NCI-H2081 (cell line): ENCODE data around the gene RASL11B.
"Not testable (repeated sequence)": the region's sequence is repeated elsewhere in the genome, so short reads cannot be mapped to it uniquely, and the experiment has no call there.

Experiments
- DNase-seq, 2 experiments: peaks; one replicate each; lab custom pipeline; 2025; lab: John Stamatoyannopoulos, UW

The RASL11B gene, protein sequence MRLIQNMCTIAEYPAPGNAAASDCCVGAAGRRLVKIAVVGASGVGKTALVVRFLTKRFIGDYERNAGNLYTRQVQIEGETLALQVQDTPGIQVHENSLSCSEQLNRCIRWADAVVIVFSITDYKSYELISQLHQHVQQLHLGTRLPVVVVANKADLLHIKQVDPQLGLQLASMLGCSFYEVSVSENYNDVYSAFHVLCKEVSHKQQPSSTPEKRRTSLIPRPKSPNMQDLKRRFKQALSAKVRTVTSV

DNA sequence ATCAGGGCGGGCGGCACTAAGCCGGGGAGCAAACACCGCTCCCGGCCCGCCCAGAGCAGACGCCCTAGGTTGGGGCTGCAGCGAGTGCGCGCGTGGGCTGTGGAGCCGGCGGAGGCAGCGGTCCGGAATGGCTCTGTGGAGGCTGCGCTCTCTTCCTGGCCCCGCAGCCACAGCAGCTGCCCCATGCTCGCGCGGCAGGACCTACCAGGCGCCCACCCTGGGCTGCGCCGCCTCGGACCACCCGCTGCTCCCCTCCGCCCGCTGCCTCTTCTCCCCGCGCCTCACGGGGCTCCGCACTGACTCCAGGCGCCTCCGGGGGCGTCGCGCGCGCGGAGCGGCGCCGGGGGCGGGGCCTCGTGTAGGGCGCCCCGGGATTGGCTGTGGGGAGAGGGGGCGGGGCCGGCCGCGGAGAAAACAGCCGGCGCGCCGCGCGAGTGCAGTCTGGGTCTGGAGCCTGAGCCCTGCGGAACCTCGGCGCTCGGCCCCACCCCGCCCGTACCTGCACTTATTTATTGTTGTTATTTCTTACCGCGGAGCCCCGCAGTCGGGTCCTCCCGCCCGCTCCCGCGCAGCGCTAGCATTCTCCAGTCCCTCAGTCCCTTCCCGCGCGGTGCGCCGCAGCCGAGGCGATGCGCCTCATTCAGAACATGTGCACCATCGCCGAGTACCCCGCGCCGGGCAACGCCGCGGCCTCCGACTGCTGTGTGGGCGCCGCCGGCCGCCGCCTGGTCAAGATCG is at the start of gene RASL11B:
Gene RASL11B (plus strand): TSS at position 439 of the 738 bp plus-strand sequence. CDS start 191 bp downstream, at position 630.
- DNase-seq, result peak; percentile 78 to 81

DNA sequence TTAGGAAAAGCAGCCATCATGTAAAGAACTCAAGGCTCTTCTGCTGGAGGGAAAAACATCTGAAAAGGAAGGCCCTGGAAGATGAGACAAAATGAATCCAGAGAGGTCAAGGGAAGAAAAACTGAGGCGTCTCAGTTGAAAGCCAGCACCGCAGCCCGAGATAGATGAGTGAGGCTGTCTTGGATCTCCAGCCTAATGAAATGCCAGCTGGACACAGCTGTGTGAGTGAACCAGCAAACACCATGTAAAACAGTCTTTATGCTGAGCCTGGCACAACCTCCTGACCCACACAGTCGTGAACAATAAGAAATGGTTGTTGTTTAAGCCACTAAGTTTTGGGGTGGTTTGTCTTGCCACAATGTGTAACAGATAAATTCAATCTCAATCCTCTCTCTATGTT is 48.6 kb upstream of the RASL11B start:
- DNase-seq, result no peak

DNA sequence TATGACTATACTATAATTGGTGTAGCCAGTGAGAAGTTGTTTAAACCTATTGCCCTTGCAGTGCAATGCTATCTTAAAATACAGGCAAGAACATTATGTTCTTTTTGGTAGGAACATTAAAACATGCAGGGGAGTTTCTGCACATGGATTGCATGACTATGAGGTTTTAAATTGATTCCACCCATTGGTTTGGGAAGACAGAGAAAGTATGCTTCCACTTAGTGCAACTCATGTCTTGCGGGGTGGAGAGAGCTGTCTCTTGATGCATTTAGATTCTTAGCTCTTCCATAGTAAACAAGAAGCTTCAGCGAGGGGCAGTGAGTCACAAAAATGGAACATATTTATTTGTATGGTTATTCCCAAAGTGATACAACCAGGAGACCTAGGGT is 39.5 kb upstream of the RASL11B start:
- DNase-seq, result no peak

DNA sequence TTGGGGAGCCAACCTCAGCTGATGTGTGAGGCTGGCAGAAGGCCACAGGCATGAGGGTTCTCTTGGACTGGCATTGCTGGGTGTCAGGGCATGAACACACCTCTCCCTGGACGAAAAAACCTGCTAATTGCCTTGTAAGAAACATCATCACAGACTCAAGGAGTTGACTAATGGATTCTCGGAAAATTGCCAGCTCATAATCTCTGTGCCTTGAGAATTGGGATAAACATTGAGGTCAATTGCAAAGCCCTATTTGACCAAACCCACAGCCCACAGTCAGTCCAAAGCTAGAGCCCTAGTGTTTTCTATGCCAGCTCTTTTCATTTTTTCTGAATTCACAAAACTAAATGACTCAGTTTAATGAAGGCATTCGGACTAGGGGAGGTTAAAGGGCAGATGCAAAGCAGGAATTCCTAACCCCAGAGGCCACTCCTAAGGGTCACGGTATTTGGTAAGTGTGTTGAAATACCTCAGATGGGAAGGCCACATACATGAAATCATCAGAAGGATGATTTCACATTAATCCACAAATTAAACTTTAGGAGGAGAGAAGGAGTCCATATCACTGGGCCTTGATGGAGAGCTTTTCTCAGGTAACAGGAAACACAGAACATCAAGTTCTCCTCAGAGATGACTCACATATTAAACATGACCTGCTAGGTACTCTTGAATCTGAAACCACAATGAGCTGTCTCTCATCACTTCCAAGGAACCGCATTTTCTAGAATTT is 39.0 kb upstream of the RASL11B start:
- no peak for DNase-seq

DNA sequence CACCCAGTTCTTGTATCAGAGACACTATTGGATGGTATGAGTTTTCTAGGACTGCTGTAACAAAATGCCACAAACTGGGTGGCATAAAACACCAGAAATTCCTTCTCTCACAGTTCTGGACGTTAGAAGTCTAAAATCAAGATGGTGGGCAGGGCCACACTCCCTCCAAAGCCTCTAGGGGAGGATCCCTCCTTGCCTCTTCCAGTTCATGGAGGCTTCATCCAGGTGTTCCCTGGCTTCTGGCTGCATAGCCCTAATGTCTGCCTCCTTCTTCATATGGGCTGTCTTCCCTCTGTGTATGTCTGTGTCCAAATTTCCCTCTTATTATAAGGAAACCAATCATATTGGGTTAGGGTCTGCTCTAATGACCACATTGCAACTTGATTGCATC is 38.4 kb upstream of the RASL11B start:
- no peak for DNase-seq

DNA sequence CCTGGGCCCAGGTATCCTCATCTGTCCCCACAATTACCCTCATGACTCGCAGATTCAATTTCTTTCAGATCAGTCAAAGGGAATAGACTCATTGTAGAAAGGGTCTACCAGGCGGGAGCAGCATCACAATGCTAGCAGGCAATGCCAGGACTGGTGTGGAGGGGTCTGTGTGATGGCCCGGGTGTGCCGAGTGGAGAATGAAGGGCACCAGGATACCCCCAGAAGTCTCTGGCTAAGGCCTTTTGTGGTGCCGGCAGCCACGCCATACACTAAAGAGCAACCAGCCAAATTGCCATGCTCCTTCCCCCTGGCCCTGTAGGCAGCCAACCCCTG is 37.9 kb upstream of the RASL11B start:
- DNase-seq, result no peak

DNA sequence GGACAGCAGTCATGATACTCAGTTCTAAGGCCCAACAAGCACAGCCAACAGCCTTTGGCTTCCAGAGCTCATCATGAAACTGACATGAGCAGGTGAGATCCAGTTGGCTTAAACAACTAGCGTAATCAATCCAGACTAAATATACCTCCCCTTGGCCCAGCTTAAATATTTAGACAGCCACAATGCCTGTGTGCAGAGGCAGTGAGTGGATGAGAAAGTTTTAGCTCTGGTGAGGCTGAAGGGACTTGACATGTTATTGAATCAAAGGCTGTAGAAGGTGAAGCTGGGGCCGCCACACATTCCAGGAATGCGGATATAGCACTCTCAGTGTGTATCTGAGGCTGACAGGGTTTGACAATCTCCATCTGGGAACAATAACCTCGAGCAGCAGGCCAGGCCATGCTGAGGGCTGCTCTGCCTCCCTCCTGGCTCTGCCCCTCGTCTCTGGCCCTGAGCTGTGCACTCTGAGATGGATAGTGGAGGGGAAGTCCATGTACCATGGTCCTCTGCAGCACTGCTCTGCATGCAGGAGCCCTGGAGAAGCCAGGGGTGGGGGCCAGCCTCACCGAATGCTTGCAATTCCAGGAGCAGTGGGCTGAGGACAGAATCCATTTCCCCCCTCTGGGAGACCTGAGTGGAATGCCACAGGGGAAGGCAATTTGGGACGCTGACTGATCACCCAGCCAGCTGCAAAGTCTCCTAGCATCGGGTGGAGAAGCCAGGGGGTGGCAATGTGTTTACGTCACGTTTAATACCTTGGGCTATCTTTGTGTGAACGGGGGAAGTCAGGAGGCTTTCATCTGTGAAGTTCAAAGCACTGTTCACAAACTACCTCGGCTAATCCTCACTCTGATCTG is 37.3 kb upstream of the RASL11B start:
- peak in 1 of 2 experiments; percentile 36 for DNase-seq

DNA sequence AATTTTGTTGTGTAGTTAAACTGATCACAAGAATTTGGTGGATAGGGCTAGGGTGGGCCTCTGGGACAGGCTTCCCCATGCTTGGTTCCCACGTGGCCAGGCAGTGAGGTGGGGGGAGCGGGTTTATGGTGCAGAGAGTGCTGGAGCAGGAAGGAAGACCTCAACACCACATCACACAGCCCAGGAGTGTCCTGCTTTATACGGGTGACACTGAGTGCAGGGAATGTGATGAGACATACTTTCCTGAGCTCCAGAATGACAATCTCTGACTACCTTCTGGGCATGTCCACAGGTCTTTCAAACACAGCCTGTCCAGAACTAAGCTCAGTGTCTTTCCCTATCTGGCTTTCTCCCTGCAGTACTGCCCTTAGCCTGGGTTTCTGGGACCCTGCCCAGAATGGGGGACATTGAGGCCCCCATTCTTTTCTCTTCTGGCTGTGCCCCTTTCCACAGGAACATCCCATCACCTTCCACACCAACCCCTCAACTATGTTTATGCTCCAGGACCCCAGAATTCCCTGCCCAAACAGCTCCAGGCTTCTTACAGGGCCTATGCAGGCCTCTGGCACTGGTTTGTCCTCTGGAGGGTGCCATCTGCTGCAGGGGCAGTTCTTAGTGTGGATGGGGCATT is 36.5 kb upstream of the RASL11B start:
- DNase-seq, result no peak

DNA sequence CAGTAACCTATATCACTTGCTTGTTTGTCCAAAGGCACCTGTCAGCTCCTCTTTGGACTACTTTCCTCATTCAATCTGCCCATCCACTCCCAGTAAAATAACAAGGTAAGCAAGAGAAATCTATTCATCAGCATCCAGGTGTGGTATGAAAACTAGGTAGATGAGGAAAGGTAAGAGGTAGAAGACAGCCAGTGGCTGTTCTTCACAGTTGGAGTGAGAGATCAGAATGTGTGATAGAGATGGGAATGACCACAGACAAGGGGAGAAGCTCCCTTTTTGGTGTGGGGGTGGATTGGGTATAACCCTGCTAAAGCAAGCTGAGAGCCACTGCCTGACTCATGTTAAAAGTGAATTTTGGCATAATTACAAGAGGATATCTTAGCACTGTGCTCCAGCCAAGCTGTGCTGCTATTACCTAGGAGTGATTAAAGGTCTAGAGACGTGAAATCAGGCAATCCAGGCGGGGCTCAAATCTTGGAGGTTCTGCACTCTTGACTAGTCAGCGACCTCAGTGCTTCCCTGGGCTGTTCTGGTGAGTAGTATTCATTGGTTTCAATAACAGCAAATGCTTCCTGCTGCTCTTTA is 28.1 kb upstream of the RASL11B start:
- no peak for DNase-seq

DNA sequence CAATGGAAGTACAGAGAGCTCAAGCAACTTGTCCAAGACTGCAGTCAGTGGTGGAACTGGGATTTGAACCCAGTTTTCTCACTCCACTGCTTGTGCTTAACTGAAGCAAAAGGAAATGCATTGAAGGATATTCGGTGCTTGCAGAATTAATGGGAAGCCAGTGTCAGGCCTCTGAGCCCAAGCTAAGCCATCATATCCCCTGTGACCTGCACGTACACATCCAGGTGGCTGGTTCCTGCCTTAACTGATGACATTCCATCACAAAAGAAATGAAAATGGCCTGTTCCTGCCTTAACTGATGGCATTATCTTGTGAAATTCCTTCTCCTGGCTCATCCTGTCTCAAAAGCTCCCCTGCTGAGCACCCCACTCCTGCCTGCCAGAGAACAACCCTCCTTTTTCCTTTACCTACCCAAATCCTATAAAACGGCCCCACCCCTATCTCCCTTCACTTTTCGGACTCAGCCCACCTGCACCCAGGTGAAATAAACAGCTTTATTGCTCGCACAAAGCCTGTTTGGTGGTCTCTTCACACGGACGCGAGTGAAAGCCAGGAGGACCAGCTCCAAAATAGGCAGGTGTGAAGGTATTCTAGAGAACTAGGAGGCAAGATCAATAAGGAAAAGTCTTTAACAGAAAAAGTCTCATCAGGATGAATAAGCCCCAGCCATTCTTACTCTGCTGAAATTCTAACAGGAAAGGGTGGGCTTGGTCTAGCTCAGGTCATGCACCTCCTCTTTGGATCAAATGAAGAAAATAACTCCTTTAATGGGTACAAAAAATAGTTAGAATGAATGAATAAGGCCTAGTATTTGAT is 27.3 kb upstream of the RASL11B start:
- DNase-seq, result not testable (repeated sequence)

DNA sequence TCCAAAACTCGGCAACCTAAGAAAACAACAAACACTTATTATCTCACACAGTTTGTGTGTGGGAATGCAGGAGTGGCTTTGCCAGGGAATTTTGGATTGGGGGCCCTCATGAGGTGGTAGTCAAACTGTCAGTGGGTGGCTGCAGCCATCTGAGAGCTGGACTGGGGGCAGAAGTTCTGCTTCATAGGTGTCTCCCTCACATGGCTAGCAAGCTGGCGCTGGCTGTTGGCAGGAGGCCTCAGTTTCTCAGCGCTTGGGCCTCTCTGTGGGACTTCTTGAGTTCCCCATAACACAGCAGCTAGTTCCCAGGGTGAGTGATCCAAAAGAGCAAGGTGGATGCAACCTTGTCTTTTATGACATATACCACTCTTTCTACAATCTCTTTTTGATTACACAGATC is 26.0 kb upstream of the RASL11B start:
- no peak for DNase-seq

DNA sequence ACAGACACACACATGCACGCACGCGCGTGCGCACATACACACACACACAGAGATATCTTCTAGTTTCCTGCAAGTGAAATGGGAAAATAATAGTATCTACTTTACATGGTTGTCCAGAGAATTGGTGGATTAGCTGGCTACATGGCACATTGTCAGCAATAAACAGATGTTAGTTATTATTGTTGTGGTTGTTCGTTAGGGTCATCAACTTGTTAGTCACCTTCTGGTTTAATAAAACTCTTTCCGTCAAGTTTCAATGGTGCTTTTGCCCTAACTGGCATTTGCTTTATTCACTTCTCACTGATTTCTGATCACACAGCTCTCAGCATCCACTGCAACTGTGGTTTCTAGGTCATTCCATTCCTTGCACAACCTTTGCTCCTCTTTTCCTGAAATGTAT is 25.4 kb upstream of the RASL11B start:
- no peak for DNase-seq

DNA sequence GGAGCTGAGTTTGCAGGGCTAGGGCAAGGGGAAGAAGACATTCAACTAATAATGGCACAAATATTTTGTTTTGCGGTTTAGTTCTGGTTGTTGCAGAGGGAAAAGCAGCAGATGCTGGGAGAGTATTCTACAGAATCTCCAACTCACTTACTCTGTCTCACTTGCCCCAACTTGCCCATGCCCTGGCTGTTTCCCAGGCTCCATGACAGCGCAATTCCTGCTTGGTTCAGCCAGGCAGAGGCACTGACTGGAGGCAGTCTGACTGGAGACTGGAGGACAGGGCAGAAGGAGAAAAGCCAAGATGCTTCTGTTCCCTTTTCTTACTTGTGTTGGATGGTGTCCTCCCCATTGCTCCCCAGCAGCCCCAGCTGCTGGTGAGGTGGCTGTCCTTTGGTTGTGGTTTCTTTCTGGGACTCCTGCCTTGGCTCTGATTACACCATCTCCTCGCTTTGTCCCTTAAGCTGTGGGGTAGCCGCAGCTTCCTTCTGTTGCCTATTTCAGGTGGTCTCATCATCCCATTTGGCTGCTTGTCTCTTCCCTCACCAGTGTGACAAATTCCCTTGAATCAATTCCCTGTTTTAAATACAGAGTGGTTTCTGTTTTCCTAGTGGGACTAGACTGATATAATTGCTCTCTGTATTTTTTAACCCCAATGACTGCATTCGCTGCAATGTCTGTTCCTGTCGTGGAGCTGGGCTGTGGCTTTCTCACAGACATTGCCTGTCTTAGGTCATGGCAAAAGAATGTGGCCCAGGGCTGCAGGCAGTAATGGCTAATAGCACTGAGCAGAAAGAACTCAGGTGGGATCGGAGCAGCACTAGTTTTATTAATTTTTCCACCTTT is 24.2 kb upstream of the RASL11B start:
- DNase-seq, result no peak

DNA sequence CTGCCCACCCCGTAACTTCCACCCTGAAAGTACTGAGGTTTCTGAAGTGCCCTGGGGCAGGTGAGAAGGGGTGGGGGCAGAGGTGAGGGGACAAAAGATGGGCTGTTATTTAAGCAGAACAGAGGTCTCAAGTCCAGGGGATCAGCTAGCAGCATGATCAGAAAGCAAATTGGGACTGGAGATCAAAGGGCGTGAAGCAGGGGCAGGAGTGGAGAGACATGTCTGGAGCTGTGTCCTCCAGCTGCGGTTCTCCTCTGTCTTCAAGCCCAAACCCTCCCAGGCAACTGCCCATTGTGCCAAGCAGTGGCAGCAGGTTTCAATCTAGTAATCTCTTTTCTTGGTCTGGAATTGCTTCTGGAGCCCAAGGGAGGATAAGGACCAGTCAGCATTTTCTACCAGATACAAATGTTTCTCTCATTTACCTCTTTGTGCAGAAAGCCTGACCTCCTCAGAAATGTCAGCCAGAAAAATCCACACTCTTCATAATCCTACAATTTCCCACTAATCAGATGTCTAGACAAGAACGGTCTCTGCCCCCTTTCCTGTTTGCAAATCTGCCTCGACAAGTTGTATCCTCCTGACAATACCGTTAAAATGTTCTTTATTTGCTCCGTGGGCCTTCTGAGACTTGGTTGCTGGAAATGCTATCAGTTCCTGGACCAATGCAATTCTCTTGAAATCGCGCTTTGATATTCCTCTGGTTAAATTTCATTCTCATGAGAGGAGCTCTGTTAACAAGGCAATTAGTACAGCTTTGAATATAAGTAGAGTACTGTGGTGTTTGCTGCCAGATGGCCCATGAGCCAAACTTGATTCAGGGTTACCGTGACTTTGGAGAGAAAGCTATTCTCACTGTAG is 23.2 kb upstream of the RASL11B start:
- no peak for DNase-seq

DNA sequence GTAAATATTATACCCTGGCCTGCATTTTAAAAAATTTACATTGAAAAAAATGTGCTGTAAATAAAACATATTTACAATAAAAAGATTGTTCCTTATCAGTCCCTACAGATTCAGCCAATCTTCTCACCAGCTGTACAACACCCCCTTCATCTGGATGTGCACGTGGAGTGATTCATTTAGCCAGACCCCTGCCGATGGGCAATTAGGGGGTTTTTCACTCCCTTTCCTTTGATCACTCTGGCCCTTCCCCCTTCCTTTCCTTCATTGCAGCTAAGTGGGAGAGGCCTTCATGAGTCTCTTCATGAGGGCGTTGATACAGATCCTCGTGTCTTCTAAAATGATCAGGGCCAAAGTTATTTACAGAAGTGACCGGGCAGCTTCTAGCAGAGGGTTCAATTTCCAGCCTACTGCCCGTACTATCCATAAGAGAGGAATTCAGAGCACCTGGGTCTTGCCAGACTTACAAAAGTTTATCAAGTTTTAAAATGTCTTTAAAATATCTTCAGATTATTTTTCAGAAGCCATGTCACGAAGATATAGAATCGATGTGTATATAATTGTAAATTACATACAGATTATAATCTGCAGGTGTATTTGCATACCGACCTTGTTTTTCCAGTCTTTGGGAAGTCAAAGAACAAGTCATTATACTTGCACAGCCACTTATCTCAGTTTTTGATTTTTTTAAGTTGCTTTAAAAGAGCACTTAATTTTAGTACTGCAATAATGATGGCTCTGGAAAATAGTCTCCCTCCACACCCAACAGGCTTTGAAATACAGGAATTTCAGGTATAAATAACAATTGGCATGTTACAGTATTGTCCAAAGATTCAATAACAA is 21.4 kb upstream of the RASL11B start:
- no peak for DNase-seq

DNA sequence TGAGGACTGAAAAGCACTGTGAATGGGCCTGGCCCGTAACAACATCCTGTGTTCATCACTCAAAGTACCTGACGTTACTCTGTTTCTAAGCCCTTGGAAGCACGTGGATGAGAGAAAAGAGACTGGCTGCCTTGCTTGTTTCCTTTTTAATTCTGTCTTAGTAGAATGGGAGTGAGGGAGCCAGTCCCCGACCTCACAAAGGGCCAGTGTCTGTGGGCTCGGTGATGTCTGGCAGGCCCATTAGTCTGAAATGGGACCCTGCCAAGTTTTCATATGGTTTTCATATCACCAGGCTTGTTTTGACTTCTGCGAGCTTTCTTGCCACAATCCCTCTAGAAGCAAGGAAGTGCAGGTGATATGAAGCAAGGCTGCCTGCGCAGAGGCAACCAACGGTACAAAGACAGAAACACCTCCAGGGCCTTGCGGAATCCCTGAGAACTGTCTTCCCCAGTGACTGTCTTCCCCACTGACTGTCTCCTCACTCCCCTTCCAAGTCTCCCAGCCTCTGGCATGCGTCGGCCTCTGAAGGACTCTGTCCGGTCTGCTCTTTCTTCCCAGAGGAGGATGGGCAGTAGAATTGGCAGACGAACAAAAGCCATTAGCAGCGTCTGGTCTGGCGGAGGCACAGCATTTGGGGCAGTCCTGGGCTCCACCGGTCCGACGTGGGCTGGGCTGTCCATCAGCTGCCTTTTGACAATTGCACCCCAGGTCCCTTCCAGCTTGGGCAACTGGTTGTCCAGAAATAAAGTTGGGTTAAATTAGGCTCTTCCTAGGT is 20.2 kb upstream of the RASL11B start:
- no peak for DNase-seq

DNA sequence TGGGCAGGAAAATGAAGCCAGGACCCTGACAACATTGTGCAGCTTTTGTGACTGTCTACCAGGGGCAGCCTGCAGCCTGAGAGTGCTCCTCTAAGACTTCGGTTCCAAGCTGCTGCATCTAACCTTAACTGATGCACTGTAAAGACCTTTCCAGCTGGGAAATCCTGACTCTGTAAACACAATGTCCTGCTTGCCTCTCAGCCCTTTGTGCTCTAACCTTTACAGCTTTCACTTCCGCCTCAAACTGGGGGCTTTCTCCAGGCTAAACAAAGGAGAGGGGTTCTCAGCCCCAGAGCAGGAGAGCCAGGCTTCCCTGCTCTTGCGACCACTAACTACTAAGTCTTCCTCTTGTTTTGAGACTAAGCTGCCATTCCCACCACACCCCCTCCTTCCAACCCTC is 19.3 kb upstream of the RASL11B start:
- DNase-seq, result no peak
